HG02610 (cell line): Measurements from ENCODE around the gene GABRR1.

Experiments used
- ATAC-seq: cut with Tn5 transposase; IDR thresholded peaks from one replicate; pipeline ENCODE4 v1.9.1; 2021; ENCODE audit warnings: mild to moderate bottlenecking, moderate library complexity; ENCODE audit not compliant: unreplicated experiment

Gene GABRR1

DNA sequence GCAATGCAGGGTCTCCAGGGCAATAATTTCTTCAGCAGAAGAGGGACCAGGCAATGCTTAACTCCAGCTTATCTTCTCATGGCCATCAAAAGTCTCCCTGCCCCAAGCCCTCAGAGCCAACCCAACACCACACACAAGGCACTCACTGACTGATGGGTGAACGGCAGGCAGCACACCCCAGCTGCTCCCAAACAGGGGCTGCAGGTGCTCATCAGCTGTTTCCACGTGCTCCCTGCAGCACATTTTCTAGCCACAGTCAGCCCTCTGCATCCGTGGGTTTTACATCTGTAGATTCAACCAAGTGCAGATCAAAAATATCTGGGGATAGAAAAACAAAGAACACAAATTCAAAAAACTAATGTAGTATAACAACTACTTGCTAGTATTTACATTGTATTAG lies 4.0 kb upstream of the GABRR1 start:
- no peak for ATAC-seq

DNA sequence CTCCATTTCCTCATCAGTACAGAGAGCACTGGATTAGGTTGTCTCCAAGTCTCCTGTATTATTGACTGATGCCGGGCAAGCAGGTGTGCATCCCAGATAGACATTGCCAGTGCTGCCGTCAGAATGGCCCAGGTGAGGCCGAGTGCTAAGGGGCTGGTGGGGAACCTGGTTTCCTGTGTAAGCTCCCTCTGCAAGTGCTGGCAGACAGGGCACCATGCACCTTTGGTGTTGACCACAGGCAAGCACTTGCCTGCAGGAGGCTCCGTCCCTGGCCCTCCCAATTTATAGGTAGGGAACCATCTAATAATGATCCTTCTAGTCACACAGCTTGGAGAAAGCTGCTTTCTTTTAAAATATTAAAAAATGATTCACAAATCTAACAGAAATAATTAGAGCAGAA lies 747 bp downstream of the GABRR1 start:
- ATAC-seq = no peak

DNA sequence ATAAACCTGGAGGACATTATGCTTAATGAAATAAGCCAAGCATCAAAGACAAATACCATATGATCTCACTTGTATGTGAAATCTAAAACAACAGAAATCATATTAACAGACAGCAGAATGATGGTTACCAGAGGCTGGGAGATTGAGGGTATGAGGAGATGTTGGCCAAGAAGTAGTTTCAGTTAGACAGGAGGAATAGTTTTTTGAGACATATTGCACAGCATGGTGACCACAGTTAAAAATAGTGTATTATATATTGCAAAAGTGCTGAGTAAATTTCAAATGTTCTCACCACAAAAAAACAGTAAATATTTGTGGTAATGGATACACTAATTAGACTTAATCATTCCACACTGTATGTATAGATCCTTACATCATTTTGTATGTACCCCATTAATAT lies 1.8 kb downstream of the GABRR1 start:
- no peak for ATAC-seq

DNA sequence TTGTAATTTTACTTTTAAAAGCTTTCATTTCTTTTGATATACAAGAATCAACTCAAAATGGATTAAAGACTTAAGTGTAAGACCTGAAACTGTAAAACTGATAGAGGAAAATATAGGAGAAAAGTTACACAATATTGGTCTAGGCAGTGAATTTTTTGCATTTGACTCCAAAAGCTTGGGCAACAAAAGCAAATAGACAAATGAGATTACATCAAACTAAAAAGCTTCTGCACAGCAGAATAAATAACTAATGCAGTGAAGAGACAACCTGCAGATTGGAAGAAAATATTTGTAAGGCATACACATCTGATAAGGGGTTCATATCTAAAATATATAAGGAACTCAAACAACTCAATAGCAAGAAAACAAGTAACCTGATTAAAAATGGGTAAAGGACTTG lies 3.0 kb downstream of the GABRR1 start:
- ATAC-seq = no peak

DNA sequence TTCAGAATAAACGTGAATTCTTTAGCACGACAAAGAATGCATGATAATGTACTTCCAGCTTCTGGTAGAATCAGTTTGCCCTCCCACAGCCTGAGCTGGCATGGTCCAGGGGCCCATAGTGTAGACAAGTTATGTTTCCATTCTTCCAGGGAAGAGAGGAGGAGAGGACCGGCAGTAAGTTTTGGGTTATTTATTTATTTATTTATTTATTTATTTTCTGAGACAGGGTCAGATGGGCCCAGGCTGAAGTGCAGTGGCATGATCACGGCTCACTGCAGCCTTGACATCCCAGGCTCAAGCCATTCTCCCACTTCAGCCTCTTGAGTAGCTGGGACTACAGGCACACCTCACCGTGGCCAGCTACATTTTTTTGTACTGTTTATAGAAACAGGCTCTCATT lies 4.7 kb downstream of the GABRR1 start:
- no peak for ATAC-seq

DNA sequence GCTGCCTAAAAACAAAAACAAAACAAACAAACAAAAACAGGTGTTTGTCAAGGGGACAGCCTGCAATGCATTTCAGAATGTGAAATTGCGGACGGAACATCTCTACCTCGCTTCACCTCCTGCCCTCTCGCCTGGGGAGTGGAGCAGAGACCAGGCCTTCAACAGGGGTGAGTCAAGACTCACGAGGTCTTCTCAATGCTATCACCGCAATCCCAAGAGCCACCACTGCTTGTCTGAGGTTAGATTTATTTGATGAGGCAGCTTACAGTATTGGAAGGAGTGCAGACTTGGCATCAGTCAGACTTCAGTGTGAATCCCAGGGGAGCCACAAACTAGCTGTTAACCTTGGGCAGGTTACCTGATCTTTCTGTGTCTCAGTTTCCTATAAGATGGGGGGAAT lies 7.7 kb downstream of the GABRR1 start:
- ATAC-seq = no peak

DNA sequence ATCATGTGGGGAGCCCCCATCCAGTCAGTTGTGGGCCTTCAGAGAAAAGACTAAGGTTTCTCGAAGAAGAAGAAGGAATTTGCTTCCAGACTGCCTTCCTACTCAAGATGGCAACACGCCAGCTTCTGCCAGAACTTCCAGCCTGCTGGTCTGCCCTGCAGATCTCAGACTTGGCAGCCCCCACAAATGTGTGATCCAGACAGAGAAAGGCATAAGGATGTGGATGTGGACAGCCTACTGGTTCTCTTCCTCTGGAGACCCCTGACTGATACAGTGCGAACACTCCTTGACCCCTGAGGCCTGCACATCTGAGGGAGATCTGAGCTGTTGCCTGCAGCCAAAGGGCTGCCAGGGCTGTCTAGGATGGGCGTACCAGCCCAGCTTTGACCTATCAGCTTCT lies 8.6 kb downstream of the GABRR1 start:
- no peak for ATAC-seq

DNA sequence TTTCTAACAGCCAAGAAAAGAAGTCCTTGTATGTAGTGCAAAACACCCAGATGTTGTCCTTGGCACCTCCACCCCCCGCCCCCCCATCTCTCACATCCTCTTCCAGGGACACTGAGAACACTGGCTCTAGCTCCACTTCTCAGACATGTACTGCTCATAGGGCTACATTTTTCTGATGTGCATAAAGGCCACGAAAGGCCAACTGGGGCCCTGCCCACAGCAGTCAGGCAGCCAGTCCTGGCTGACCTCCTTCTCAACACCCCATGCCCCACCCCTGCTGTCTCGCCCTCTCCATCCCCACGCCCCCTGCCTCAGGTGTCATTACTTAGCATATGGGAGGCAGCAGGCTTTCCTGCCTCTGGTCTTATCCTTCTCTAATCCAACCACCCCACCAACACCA lies 11.3 kb downstream of the GABRR1 start:
- ATAC-seq = no peak

DNA sequence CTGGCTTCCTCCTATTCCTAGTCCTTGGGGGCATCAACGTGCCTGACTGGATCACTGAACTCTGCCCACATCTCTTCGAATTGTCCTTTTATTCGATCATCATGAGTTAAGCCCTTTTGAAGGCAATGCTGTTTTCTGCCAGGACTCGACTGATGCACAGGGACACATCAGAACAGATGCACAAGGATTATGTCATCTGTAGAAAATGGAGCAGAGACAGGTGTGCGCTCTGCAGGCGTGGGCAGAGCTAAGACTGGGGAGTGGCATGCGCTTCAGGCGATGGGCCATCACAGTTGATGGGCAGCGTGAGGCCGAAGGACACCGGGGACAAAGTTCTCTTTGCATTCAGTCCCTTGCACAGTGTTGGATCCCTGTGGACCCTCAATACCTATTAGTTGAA lies 13.1 kb downstream of the GABRR1 start:
- ATAC-seq = no peak

DNA sequence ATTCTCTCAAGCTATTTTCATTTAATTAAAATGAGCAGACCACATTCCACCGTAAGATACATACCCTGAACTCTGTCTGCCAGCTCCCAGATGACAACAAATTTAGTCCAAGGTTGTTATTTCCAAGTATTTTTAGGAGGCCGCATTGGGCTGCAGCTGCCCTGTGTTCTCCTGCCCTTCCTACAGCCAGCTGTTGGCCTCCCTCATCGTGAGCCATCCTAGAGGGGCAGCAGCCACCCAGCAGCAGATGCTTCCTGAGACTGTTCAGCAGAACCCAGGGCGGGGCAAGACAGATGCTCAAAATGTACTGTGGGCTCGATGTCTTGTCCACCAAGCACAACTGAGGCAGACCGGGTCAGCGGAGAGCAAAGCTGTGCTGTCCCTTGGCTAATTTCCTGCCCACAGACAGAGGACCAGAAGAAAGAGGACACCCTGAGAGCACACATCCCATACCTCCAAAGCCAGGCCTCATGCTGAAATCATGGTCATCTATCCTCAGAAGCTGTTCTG lies 16.4 kb downstream of the GABRR1 start:
- ATAC-seq = no peak

DNA sequence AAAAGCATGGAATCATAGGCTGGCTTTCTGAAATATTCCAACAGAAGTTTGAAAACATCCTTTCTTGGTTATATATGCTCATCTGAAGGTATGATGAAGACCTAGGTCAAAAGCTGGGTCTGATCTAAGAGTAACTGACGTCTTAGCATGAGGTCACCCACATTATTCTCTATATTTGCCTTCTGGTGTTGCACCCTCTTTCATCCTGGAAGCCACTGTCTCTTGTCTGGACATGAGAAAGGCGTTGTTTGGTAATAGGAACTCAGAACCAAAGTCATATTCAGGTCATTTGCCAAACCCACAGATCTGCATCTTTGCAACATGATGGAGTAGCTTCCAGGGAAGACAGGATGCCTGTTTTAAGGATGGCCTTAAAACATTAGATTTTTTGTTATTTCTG lies 17.6 kb downstream of the GABRR1 start:
- ATAC-seq = no peak

DNA sequence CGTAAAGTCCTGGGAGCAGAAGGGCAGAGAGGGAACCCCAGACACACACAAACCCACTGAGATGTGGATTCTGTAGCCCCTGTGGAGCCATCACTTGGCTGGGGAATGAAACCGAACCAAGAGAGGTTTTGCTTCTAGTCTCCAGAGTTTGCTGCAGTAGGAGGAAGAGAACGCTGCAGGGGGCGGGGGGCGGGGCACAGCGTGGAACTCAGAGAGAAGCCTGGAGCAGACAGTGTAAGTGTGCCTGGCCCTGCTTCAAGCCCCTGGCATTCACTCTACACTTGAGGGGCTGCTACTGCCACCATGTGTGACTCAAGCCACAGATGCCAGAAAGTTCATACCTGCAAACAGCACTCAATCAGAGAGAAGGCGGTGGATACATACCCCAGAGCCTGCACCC lies 18.9 kb downstream of the GABRR1 start:
- no peak for ATAC-seq

DNA sequence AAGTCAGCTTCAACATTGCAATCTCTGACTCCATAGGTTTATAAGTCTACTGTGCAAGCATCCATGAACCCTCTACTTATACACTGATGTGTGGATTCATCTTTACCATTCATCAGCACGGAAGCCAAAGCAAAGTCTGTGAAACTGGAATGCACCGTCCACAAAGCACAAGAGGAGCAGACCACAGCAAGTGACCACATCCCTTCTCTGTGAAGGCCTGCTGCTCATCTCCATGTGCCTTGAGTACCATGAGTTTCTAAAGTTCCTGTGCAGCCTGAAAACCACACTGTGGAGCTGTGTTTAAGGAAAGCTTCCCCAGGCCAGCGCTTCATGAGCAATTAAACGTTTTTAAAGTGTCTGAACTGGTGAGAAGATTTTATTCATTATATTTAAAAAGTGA lies 20.0 kb downstream of the GABRR1 start:
- ATAC-seq = no peak

DNA sequence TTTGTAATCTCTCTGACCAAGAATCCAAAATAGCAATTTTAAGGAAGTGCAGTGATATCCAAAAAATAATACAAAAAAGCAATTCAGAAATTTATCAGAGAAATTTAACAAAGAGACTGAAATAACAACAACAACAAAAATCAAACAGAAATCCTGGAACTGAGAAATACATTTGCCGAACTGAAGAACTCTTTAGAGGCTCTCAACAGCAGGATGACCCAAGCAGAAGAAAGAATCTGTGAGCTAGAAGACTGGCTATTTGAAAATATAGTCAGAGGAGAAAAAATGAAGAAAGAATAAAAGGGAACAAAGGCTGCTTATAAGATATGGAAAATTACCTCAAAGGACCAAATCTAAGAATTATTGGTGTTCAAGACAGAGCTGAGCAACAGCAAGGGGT lies 22.6 kb downstream of the GABRR1 start:
- no peak for ATAC-seq

DNA sequence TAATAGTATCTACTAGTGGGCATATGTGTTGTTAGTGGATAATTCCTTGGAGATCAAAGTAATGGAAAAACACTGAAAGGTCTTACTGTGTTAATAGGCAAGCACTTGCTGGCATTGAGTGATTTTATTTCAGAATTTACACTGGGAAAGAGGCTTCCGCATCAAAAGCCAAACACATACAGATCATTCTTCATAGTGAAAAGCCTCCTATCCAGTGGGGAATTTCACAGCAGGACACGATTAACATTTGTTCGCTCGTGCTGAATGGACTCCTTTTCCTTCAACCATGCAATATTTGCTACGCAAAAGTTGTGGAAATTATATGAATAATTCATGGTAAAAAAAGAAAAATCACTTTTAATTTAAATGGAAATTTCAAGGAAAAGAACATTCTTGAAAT lies 26.4 kb downstream of the GABRR1 start:
- ATAC-seq = no peak

DNA sequence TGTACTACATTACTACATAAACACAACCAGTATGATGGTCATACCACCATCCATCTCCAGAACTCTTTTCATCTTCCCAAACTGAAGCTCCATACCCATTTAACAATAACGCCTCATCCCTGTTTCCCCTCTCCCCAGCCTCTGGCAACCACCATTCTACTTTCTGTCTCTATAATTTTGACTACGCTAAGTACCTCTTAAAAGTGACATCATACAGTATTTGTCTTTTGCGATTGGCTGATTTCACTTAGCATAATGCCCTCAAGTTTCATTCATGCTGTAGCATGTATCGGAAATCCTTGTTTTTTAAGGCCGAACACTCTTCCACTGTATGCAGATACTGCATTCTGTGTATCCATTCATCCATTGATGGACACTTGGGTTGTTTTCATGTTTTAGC lies 29.7 kb downstream of the GABRR1 start:
- ATAC-seq = no peak

DNA sequence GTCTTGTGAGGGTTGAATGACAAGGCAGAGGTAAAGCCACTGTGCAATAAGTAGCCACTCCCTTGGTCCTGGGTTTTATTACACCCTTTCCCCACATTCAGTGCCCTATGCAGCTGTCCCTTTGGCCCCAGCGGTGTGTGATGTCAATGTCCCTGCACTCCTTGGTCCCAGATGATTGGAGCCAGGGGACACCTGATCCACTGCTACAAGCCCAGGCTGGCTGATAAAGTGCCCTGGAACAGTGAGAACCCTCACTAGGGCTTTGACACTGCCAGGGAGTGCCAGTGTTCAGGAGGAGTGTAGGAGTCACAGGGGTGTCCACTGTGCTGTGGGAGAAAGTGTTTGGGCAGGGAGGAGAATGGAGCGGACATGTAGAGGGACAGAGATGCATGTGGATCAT lies 30.4 kb downstream of the GABRR1 start:
- no peak for ATAC-seq

DNA sequence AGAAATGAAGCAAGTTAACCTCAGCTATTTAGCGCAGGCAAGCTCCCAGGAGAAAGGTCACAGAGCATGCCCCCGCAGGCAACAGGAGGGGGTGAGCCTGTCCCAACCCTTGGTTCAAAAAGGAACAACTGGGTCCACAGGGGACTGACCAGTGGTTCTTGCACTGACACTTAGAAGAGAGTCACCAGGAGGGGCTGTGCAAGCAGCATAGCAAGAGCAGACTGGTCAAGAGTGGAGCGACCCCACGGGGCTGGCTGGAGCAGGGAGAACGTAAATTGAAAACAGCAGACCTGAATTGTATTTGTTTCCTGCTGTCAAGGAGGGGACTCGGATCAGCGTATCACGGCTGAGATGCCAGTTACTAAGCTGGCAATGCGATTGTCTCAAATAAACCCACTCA lies 32.8 kb downstream of the GABRR1 start:
- no peak for ATAC-seq

DNA sequence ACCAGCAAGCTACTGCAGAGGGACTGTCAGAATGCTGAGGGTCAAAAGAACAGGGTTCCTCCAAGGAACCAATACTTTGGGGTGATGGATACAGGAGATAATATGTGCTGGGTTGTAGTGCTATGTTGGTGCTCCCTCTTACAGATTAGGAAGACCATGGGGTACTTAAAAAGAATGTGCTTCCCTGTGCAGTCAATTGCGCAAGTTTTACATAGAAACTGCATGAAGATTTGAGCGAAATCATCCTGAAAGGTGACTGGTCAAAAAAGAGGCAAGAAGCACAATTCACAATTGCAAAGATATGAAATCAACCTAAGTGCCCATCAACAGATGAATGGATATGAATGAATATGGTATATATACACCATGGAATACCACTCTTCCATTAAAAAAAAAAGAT lies 33.9 kb downstream of the GABRR1 start:
- ATAC-seq = no peak

DNA sequence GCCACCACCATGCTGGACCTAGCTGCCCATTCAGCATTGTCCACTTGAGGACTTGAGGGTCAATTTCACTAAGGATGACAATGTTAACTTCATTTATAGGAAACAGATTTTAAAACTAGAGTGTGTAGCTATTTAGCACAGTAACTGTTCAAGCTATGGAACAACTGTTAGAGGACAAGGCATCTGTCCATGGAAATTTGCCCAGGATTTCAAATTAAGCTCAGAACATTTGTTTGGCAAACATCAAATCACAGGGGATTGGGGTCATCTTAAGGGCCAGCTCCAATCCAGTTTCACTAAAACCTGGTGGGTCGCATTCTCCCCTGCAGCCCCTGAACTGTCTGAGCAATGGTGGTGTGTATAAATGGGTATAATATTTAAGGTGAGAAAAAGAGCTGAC lies 36.2 kb downstream of the GABRR1 start:
- ATAC-seq = no peak

DNA sequence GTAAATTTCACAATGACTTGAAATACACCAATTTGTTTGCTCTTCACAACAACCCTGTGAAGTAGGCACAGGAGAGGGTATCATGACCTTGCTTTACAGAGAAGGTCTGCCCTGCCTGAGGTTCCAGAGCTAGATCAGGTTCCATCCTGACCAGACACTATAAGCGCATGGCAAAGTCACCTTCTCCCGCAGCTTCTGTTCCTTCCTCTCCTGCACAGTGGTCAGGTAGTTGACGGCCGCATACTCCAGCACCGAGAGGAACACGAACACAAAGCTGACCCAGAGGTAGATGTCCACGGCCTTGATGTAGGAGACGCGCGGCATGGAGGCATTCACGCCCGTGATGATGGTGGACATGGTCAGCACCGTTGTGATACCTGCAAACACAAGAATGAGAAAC lies 37.0 kb downstream of the GABRR1 start:
- no peak for ATAC-seq

DNA sequence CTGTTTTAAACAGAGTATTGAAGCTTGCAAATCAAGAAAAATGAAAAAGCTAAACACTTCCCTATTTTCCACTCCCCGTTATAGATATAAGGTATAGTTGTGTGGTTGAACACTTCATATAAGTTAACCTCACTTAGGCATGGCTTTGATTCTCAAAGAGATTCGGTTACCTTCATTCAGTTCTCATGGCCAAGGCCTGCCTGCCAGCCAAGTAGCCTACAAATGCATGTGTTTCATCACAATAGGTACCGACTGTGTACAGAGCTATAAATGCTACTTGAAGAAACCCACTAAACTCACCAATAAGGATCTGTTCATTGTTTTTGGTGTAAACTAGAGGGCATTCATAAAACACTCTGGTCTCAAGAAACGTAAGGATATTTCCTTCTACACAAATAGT lies 43.5 kb downstream of the GABRR1 start:
- no peak for ATAC-seq

DNA sequence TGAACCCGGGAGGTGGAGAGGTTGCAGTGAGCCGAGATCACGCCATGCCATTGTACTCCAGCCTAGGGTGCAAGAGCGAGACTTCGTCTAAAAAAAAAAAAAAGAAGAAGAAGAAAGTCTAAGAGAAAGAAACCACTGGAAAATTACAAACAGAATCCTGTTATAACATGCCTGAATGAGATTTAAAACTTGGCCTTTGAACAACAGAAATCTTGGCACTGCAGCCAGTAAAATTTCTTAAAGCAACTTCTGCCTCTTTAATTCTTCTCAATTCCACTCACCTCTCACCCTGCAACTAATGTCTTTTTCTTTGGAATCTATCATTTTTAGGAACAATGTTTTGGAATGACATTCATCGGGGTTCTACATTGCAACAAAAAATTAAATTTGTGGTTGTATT lies 45.0 kb downstream of the GABRR1 start:
- ATAC-seq = no peak

DNA sequence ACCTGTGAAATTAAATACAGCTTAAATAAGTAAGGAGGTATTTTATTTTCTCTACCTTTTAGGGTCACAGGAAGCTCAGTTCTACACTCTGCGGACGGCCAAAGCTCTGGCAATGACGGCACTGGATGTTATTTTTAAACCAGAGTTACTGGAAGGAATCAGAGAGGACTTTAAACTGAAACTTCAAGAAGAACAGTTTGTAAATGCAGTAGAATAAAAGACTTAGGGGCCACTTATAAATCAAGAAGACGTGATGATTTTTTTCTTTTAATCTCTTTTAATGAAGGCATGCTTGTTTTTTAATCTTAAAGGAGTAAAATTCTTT lies 55.1 kb downstream of the GABRR1 start:
- no peak for ATAC-seq
